ENCODE data around the gene PTPN1. TPM values are rescaled to one million over a fixed set of nuclear protein-coding genes. Genes with fewer than 3 reads are reported as not detected.

Gene PTPN1
- polyA plus RNA-seq, 1 donor (not counting 4 experiments of a cell fraction or from before 2014, with no cell fraction given) = 61.6 TPM

GRCh38 chr20:50634191-50634590 lies 124.0 kb downstream of the PTPN1 start:
- Histone ChIP-seq H3K4me3 (ENCODE audit: control insufficient read depth in 2 of 3, extremely low read depth in 1 of 3, insufficient read depth in 2 of 3, low read depth in 1 of 3, low read length in 3 of 3) (no peak overlapping the region), H4K20me1 (ENCODE audit: control insufficient read depth, extremely low read depth, insufficient read depth, low read length) (no peaks in the 10 kb centered on the region), H3K79me2 (ENCODE audit: control insufficient read depth, insufficient read depth, low read length) (no peaks in the 10 kb centered on the region), H2AFZ (ENCODE audit: control insufficient read depth, low read length) (no peak overlapping the region), H3K36me3 (ENCODE audit: control insufficient read depth in 2 of 2, extremely low read depth in 1 of 2, insufficient read depth in 2 of 2, low read length in 2 of 2) (no peaks in the 10 kb centered on the region), H3K9ac (ENCODE audit: control insufficient read depth, extremely low read depth, insufficient read depth, low read length) (no peak overlapping the region), H3K4me1 (ENCODE audit: control insufficient read depth, extremely low read depth, insufficient read depth, low read length) (peaks cover 12% of the 10 kb centered on the region), H3K4me2 (ENCODE audit: control insufficient read depth, extremely low read depth, insufficient read depth, low read depth, low read length) (no peak overlapping the region), H3K27me3 (ENCODE audit: control insufficient read depth, extremely low read depth, insufficient read depth, low read length) (peaks cover 15% of the 10 kb centered on the region), H3K27ac (ENCODE audit: control insufficient read depth, insufficient read depth, low read length) (no peak overlapping the region), H3K9me1 (ENCODE audit: control insufficient read depth, extremely low read depth, insufficient read depth, low read length) (no peaks in the 10 kb centered on the region), H3K9me3 (ENCODE audit: control insufficient read depth, low read depth, low read length) (no peaks in the 10 kb centered on the region)
- DNase-seq (ENCODE audit: low read depth, low spot score) (no peak), FAIRE-seq (no peak)
- TF ChIP-seq EZH2 (IDR thresholded peaks at IDR 0.05; ENCODE audit: low read length) = no peak
- TF ChIP-seq CTCF (optimal IDR thresholded peaks at IDR 0.05 in 1 of 3, IDR thresholded peaks at IDR 0.05 in 1 of 3, conservative IDR thresholded peaks at IDR 0.05 in 1 of 3; ENCODE audit: extremely low read depth in 1 of 3, insufficient read depth in 2 of 3, low read length in 3 of 3) = no peak
- dilution Hi-C loops (cut with MboI; ENCODE audit: extremely low pct_ligation_motif_present, low sequenced_read_pairs) = no loop called here

Small RNA genes lying within 50 kb of the gene (small RNA-seq; reads per million reads assigned to genes)
- gene COX6CP2 (ENCODE audit: insufficient read length in 3 of 3, low read depth in 3 of 3, low replicate concordance in 1 of 3) = 0 reads per million in 3 experiments
- gene MIR1302-5 (ENCODE audit: insufficient read length in 3 of 3, low read depth in 3 of 3, low replicate concordance in 1 of 3) = 0 reads per million in 3 experiments
- 0 reads per million in 3 experiments for gene MIR645 (ENCODE audit: insufficient read length in 3 of 3, low read depth in 3 of 3, low replicate concordance in 1 of 3)
- 0 reads per million in 3 experiments for gene RF00019 (ENCODE audit: insufficient read length in 3 of 3, low read depth in 3 of 3, low replicate concordance in 1 of 3)

Other genes with a start within 250 kb of the PTPN1 start
- 0.10 to 0.40 TPM (median 0.10 TPM) in 3 replicates for gene RIPOR3, start 181.2 kb downstream of the PTPN1 start, polyA plus RNA-seq
- 1.4 to 2.0 TPM (median 1.4 TPM) in 3 replicates for gene PARD6B, start 221.2 kb downstream of the PTPN1 start, polyA plus RNA-seq

Measured in keratinocyte (primary cell).